Stimulated activated naive CD4-positive, alpha-beta T cell (primary cell): ENCODE data around the gene TAC4.
"Not testable (repeated sequence)": the region's sequence is repeated elsewhere in the genome, so short reads cannot be mapped to it uniquely, and the experiment has no call there.

ENCODE experiments used
- DNase-seq, 6 experiments: peaks; one replicate each; lab custom pipeline; 2025; lab: John Stamatoyannopoulos, UW

The TAC4 gene

DNA sequence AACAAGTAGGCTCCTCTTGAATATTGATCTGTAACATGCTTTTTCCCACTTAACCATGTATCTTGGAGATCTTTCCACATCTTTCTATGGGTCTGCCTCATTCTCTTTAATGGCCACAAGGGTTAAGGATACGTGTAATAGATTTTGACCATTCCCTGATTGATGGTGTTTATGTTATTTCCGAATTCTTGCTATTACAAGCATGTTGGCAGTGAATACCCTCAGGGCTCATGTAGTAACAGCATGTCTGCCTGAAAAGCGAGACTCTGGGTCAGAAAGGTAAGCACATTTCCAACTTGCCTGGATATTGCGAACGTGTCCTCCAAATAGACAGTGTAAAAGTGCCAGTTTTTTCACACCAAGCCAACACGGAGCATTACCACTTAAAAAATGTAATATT lies 5.0 kb downstream of the TAC4 start:
- DNase-seq = no peak

DNA sequence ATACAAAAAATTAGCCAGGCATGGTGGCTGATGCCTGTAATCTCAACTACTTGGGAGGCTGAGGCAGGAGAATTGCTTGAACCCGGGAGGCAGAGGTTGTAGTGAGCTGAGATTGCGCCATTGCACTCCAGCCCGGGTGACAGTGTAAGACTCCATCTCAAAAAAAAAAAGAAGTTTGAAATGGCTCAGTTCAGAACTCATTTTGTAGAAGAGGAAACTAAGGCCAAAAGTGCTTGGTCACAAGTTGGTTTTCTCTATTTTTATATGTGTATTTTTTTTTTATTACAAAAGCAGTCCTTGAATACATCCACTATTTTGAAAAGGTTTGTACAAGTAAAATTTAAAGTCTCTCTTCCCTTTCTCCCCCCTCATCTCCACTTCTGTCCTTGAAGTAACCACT lies 5.5 kb downstream of the TAC4 start:
- no peak for DNase-seq

DNA sequence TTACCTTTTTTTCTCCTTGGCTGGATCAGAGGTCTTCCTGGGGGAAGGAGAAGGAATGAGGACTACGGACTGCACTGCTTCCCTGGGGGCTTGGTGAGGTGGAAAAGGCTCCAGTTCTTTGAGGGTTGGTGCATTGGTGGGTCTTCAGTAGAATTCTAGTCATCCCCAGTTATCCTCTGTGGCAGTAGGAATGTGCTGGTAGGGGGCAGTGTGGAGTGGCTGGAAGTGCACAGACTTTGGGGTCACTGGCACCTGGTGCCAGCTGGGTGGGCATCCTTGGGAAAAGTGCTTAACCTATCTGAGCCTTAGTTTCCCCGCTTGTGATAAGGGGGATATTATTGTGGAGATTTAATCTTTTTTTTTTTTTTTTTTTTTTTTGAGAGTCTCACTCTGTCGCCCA lies 6.3 kb downstream of the TAC4 start:
- DNase-seq = no peak

DNA sequence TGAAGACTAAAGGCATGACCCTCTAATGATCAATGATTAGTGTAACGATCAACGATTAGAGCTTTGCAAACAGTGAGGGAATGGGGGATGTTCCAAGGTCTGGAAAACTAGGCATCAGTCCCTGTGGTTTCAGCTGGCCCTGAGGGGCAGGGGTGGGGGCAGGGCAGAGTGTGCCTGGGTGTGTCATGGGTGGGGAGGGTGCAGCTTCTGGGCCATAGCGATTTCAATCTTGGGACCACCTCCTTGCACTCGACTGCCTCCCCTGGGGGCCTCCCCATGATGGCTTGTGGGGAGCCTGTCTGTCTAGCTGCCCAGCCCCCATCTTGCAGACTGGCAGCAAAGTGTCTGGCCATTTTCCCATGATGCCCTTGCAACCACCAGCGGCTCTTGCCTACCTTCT lies 8.4 kb downstream of the TAC4 start:
- no peak for DNase-seq

DNA sequence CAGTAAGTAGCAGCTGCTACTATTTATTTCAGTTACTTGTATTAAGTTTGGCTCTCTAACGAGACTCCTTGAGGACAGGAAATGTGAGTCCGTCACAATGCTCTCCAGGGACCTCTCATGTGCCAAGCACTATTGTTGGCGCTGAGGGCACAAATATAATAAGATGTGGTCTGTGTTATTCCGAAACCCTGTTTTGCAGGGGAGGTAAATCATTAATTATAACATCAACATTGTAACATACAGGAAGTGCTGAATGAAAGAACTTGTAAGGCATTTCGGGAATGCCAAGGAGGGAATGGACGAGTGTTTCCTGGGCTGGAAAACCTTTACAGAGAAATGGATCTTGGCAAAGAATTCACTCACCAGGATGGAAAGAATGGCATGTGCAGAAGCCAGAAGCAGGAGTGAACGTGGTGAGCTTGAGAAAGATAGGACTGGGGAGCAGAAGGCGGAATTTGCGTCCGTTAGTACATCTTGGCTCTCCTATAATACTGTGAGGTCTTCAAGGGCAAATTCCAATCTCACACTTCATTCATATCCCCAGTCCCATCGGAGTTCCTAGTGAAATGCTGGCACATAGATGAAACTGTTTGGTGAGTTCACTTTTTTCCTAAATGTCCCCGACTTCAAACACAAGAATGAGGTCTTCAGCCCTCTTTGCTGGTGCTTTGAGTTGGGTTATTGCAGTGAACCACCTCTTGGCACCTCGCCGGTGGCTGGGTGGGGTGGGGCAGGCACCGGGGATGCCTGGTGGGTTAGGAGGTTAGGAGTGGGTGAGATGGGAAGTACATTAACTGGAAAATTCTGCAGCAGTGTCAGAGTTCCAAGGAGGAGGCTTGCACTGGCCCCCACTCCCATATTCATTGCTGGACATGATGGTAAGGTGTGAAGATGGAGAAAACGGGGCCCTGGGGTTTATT lies 11.5 kb downstream of the TAC4 start:
- no peak for DNase-seq

DNA sequence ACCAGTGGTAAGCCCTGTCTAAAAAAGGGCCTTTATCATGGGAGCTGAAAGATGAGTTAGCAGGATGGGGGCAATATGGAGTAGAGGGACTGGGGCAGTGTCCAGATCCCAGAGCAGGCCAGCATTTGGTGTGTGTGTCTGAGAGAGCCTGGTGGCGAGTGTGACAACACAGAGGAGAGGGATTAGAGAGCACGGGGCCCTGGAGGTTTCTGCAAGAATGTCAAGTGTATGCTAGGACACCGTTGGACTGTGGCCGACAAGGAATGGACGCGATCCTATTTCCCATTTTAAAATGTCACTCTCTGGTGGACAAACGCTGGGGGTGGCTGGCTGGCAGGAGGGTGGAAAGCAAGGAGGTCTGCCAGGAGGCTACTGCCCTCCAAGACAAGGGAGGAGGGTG lies 12.4 kb downstream of the TAC4 start:
- no peak for DNase-seq

DNA sequence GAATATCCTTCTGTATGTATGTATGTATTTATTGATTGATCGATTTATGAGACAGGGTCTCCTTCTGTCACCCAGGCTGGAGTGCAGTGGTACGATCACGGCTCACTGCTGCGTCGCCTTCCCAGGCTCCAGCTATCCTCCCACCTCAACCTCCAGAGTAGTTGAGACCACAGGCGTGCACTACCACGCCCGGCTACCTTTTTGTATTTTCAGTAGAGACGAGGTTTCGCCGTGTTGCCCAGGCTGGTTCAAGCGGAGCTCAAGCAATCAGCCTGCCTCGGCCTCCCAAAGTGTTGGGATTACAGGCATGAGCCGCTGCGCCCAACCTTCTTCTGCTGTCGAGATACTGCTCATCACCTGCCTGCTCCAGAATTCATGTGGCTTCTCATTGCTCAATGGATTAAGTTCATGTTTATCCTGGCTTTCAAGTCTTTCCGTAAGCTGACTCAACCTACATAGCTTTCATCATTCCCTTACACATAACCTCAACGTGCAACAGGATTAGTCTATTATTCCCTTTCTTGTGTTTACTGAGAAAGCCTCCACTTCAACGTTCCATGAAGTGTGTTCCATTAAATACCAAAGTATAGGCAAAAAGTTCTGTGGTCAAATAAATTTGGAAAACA lies 13.6 kb downstream of the TAC4 start:
- DNase-seq = no peak

DNA sequence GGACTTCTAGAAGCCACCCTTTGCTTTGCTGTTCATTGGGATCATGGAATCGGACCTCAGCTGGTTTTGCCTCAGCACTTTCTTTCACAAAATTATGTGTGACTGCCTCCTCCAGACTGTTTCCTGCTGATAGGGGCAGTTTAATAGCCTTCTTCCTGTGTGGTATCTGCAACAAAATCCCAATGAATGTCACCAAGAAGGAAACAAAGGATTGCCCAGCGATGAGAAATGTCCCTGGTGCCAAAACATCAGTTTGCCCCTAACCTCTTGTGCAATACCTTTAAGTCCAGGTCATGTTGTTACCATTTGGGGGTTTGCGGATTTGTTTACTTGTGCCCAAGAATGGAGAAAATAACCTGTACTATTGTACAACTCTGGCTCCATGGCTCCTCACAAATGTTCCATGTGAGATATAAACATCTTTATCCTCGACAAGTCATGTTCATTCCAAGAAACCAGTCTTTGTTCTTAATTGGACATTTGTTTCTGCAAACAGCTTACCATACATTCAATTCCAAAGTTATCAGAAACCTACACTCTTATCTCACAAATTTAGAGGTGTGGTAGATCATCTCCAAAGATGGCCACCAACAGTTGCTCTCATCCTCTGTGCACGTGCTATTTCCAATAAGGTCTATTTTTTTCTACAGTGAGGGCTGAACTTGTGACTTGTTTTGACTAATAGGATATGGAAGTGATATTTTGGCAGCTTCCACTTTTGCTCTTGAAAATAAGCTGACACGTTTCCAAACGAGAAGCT lies 14.8 kb downstream of the TAC4 start:
- DNase-seq = no peak

DNA sequence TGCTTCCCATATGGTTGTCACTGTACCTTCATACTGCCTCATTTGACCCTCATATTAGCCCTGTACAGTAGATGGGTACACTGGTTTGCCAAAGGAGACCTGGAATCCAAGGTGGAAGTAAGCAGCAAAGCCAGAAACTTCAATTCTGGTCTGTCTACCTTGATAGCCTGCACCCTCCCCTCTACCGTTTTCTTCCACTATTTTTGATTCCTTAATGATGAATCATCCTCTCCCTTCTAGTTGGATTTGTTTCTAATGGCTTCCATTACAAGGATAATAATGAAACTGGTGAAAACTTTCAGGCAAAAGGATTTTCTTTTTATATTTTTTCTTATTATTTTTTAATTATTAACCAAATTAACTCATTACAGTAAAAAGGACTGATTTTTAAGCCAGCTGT lies 17.3 kb downstream of the TAC4 start:
- no peak for DNase-seq

DNA sequence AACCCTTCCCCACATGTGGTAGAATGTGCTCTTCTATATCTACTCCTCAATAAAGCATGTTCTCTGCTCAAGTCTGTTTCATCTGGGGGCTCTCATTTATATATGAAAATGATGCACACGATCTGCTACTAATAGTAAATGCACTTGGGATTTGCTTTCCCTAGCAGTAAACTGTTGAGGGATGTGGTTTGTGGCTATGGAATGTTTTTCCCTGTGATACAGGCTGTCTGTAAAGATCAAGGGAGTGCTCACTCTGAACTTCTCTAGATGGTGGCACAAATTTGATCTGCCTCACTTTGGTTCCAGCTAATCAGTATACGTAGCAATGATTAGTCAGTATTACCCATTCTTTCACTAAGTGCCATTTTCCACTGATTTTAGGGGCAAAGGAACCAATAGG lies 18.8 kb downstream of the TAC4 start:
- no peak for DNase-seq

DNA sequence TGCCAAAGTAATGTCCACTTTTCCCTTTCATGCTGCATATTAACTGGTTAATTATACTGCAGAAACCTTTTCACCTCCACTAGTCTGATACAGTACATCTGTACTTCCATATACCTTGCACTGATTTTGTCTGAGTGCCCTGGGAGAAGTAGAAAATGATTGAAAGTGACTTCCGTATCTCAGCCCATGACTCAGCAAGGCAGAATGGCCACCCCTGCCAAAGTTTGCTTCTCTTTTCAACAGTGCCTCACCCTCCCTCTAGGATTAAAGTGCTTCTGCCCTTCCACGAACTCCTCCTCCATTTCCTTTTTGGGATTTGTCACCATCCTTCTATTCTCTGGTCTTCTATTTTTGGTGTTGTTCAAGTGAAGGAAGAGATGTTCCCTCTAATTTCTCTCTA lies 19.5 kb downstream of the TAC4 start:
- not testable (repeated sequence) for DNase-seq

DNA sequence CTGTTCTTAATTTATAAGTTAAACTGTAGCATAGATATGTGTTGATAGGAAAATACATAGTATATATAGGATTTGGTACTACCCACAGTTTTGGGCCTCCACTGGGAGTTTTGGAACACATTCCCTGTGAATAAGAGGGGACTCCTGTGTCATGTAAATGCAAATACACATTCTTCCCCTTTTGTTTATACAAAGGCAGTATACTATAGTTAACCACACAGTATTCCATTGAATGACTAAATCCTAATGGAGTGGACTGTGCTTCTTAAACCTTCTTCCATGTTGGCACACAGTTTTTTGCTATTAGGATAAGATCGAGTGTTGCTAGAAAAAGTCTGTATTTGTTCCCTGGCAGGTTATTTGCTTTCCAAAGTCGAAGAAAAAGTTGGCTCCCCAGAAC lies 22.2 kb downstream of the TAC4 start:
- DNase-seq = no peak

DNA sequence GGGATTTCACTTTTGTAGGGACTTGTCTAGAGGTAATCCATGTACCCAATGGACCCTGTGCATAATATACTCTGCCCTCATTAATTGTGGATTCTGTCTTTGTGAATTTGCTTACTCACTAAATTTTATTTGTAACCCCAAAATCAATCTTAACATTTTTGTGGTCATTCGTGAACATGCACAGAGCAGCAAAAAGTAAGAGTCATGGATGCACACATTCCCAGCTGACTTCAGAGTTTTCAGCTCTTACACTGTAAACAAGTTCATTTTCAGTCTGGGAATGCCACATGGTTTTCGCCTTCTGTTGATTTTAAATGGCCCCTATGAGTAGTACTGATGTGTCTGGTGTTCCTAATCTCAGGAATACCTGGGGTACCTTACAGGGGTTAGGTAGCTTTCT lies 24.3 kb downstream of the TAC4 start:
- no peak for DNase-seq

DNA sequence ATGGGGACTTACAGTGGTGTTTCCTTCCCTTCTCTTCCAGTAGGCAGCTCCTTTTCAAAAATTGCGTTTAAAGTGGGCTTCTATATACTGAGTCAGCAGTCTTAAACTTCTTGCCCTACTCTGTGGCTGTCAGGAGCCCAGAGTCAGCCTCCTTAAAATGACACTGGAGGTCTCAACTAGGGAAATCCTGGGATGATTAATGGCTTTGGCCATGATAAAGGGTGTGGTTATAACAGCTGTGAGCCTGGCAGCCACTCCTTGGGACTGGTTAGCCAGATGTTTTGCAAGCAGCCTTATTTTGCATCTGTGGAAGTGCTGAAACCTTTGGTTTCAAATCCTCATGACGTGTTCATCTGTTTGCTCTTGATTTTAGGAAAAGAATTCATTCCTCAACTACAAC lies 25.0 kb downstream of the TAC4 start:
- no peak for DNase-seq

DNA sequence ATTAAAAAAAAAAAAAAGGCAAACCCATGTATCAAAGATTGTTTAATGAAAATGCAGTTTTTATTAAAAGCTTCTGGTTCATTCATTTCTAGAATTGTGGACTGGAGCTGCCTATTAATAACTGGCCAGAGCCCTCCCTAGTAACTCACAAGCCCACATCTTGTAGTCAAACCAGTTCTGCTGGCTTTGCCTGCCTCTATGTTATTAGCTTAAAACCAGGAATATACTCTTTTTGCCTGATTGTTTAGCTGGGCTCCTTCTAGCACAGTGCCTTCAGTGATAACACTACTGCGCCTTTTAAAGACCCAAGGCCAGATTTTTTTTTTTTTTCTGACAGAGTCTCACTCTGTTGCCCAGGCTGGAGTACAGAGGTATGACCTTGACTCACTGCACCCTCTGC lies 26.0 kb downstream of the TAC4 start:
- no peak for DNase-seq

DNA sequence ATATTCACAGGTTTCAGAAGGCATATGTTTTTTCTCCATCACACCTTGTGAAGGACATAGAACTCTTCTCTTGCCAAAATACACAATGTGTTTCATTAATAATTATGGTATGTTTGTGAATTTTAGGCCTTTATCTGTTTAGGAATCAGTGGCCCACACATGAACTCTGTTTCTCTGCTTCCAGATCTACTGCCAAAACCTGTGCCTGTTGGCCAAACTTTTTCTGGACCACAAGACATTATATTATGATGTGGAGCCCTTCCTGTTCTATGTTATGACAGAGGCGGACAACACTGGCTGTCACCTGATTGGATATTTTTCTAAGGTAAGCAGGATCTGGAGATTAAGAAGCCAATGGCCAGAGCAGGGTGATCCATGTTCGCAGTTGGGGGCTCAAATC lies 26.4 kb downstream of the TAC4 start:
- no peak for DNase-seq

DNA sequence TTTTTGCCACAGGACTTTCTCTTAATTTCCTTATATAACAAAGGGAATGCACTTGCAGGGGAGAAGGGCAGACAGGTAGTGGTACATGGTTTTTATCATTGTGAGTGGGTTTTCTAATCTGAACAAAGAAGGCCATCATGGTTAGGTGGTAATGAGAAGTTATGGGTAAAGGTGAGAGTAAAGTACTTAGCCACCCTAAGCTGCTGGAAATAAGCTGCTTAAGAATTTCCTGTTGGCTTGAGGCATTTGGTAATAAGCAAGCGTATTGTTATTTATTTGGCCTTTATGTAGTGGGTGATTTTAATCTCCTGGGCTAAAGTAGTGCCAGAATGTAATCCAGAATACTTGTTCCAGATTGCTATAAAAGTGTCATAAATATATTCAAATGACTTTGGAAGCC lies 27.1 kb downstream of the TAC4 start:
- DNase-seq = no peak

DNA sequence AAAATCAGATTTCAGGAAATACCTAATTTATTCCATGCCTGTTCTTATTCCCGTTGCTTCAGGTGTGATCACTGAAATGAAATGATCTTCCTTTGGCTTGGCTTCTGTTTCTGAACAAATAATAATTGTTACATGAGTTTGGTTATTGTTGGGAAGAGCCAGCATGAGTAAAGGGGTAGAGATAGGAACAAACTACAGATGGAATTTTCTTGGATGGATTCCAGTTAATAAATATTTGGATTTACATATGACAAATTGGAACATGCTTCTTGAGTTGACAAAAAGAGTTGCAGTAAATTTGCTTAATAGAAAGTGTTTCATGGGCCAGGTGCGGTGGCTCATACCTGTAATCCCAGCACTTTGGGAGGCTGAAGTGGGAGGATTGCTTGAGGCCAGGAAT lies 28.2 kb downstream of the TAC4 start:
- DNase-seq = no peak

DNA sequence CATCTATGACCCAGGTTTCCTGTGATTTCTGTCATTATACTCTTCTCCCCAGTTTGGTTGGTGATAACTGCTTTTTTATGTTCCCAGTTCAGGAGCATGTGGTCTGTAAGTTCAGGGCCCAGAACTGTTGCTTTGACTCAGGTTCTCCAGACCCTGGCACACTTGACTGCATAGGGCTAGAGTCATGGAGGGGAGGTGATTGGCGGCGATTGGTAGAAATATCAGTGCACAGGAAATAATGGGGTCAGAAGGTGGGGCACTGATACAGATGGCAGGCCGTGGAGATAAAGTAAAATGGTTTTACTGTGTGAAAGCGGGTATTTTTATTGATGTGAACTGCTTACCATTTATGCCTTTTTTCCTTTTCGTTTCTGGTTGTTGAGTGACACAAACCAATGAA lies 28.7 kb downstream of the TAC4 start:
- DNase-seq = no peak

DNA sequence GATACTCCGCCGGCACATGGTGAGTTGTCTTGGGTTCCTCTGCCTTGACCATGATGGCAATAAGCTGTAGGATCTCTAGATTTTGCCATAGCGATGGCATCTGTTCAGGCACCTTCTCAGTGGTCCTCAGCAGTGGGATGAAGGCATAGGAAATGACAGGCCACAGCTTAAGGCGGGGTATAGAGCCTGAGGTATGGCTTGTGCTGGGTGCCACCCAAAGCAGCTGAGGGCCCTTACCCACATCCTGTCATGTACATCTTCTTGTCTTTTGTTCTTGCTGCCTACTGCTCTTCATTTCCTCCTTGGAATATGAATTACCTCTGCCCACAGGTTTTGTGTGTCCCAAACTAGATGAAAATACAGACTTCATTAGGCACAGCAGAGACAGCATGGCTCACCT lies 29.9 kb downstream of the TAC4 start:
- peak; percentile 32 to 79 (median 58) for DNase-seq

DNA sequence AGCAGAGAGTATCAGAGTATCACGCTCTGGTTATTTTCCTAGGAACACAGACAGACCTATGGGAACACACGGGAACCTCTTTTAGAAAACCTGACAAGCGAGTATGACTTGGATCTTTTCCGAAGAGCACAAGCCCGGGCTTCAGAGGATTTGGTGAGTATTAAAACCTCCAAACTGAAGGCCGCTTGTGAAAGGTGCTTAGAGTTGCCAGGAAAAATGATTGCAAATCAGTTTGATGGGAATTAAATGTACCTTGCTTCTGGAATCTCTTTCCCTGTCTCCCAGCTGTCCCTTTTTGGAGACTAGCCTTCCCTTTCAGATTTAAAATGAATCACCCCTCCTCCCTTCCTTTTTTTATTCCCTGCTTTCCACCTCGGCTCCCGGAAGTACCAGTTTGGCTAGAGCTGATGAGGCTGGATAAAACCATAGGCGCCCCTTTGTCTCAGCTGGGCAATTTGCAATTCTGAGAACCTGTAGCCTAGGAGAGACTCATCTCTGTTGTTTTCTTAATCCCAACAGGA lies 32.0 kb downstream of the TAC4 start:
- no peak for DNase-seq

DNA sequence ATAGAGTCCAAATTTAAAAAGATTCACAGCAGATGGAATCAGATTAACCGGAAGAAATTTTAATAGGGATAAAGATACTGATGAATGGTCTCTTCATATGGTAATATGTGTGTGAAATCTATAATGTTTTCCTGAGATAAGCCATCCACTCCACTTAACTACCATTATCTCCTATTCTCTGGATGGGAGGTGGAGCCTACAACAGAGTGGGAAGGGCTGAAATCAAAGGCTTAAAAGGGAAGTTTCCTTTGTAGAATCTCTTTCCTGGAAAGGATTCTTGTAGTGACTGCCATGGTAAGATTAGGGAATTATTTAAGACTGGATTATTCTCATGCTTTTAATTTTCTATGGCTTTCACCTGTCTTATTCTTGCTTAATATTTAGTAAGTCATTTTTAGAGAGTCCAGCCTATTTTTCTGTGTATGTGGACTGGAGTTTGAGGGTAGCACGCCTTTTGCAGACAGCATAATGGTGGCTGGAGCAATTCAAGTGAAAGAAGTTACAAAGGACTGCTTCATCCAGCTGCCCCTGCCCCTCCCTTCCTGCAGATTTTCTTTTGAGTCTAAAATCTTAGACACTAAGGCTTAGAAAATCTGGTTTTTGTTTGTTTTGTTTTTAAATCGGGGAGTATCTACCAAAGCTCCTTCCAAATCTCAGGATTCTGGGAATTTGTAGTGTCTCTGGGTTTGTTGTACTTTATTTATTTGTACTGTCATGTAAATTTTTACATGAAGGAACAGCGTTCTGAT lies 32.9 kb downstream of the TAC4 start:
- no peak for DNase-seq
